Mesodermal cell (in vitro differentiated cells): ENCODE results near the gene F8.

ENCODE experiments used
- H3K27ac ChIP-seq: 2 replicates; pipeline ENCODE4 v1.7.0; 2013; ENCODE audit warnings: mild to moderate bottlenecking, low read depth, low read length, moderate library complexity; ENCODE audit not compliant: severe bottlenecking
- H3K36me3 ChIP-seq: 2 replicates; pipeline ENCODE4 v1.7.1; 2013; ENCODE audit warnings: mild to moderate bottlenecking, low read length, moderate library complexity; ENCODE audit not compliant: control insufficient read depth, insufficient read depth
- H3K4me1 ChIP-seq: one replicate; pipeline ENCODE4 v1.7.1; 2013; ENCODE audit warnings: mild to moderate bottlenecking, low read length; ENCODE audit not compliant: insufficient read depth, control insufficient read depth, poor library complexity, severe bottlenecking
- H3K4me3 ChIP-seq: 2 replicates; pipeline ENCODE4 v1.7.0; 2013; ENCODE audit warnings: low read length, control low read depth, mild to moderate bottlenecking; ENCODE audit not compliant: insufficient read depth, poor library complexity, severe bottlenecking; ENCODE audit errors: extremely low read depth
- H3K9me3 ChIP-seq: 2 replicates; pipeline ENCODE4 v1.7.1; 2013; ENCODE audit warnings: mild to moderate bottlenecking, low read length, moderate library complexity; ENCODE audit not compliant: control insufficient read depth
- WGBS, 2 experiments: methylation state at CpG; one replicate each; pipeline ENCODE4 v1.1.5; 2013; ENCODE audit warnings: missing lambda C conversion rate in 2 of 2; ENCODE audit not compliant: insufficient coverage in 2 of 2; 5-methylcytosine and 5-hydroxymethylcytosine counted together

The F8 gene

GRCh38 chrX:154815274-154815818, 207.2 kb downstream of the F8 start:
- Histone ChIP-seq H3K9me3 (no peaks in the 10 kb centered on the region), H3K27ac (no peak overlapping the region), H3K4me1 (no peaks in the 10 kb centered on the region), H3K36me3 (no peaks in the 10 kb centered on the region), H3K4me3 (no peak overlapping the region)
- WGBS, 2 experiments, result no CpG with 5 or more reads among the region's 5 CpGs

- Histone ChIP-seq H3K9me3 (no peaks in the 10 kb centered on the region), H3K4me3 (no peak overlapping the region), H3K27ac (no peak overlapping the region), H3K4me1 (no peaks in the 10 kb centered on the region), H3K36me3 (no peaks in the 10 kb centered on the region)
- no CpG with 5 or more reads among the region's 1 CpG for WGBS, 2 experiments
These were observed 208.7 kb downstream of the F8 start for GRCh38 chrX:154813801-154814200.

- Histone ChIP-seq H3K4me1 (no peaks in the 10 kb centered on the region), H3K36me3 (no peaks in the 10 kb centered on the region), H3K4me3 (no peak overlapping the region), H3K9me3 (peaks cover under 1% of the 10 kb centered on the region), H3K27ac (no peak overlapping the region)
- WGBS, 2 experiments, result no CpG with 5 or more reads among the region's 2 CpGs
These were observed 210.0 kb downstream of the F8 start for GRCh38 chrX:154812341-154813101.

DNA sequence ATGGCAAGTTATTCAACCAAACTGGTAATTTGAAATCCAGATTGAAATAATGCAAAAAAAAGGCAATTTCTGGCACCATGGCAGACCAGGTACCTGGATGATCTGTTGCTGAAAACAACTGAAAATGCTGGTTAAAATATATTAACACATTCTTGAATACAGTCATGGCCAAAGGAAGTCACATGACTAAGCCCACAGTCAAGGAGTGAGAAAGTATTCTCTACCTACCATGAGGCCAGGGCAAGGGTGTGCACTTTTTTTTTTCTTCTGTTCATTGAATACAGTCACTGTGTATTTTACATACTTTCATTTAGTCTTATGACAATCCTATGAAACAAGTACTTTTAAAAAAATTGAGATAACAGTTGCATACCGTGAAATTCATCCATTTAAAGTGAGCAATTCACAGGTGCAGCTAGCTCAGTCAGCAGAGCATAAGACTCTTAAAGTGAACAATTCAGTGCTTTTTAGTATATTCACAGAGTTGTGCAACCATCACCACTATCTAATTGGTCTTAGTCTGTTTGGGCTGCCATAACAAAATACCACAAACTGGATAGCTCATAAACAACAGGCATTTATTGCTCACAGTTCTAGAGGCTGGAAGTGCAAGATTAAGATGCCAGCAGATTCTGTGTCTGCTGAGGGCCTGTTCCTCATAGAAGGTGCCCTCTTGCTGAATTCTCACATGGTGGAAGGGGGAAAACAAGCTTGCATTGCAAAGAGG, 212.4 kb downstream of the F8 start:
- no peaks in the 10 kb centered on the region for H3K36me3 ChIP-seq
- no peak overlapping the region for H3K4me3 ChIP-seq
- H3K4me1 ChIP-seq, result no peaks in the 10 kb centered on the region
- WGBS, 2 experiments, result no CpG with 5 or more reads among the region's 1 CpG
- peaks cover 7% of the 10 kb centered on the region for H3K9me3 ChIP-seq
- H3K27ac ChIP-seq, result no peak overlapping the region

GRCh38 chrX:154806837-154807501, 215.6 kb downstream of the F8 start:
- peaks cover 7% of the 10 kb centered on the region for H3K9me3 ChIP-seq
- no peaks in the 10 kb centered on the region for H3K36me3 ChIP-seq
- H3K4me3 ChIP-seq, result no peak overlapping the region
- no peak overlapping the region for H3K27ac ChIP-seq
- WGBS, 2 experiments, result 89 to 100% methylated on average over 1 to 2 of the region's 5 CpGs
- no peaks in the 10 kb centered on the region for H3K4me1 ChIP-seq

DNA sequence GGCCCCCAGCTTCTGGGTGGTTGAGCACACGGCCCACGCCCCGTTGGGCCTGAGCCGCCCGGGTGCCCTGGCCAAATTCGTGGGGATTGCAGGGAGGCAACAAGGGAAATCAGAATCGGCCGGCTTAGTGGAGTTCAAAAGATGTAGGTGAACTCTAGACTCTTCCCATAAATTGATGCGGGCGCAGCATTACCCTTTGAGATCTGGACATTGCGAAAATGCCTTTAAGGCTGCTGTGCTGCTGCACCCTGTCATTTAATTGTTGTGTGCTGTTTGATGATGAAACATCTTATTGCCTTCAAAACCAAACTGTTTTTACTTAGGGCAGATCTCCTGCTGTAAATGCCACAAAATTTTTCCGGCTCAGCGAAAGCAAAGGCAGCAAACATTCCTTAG, 216.8 kb downstream of the F8 start:
- WGBS, 2 experiments, result 17 to 35% methylated on average over 2 to 4 of the region's 13 CpGs
- peak overlapping the region; percentile 36 for H3K27ac ChIP-seq
- peak overlapping the region; percentile 50 for H3K4me3 ChIP-seq
- H3K4me1 ChIP-seq, result no peaks in the 10 kb centered on the region
- no peaks in the 10 kb centered on the region for H3K36me3 ChIP-seq
- peaks cover 7% of the 10 kb centered on the region for H3K9me3 ChIP-seq

DNA sequence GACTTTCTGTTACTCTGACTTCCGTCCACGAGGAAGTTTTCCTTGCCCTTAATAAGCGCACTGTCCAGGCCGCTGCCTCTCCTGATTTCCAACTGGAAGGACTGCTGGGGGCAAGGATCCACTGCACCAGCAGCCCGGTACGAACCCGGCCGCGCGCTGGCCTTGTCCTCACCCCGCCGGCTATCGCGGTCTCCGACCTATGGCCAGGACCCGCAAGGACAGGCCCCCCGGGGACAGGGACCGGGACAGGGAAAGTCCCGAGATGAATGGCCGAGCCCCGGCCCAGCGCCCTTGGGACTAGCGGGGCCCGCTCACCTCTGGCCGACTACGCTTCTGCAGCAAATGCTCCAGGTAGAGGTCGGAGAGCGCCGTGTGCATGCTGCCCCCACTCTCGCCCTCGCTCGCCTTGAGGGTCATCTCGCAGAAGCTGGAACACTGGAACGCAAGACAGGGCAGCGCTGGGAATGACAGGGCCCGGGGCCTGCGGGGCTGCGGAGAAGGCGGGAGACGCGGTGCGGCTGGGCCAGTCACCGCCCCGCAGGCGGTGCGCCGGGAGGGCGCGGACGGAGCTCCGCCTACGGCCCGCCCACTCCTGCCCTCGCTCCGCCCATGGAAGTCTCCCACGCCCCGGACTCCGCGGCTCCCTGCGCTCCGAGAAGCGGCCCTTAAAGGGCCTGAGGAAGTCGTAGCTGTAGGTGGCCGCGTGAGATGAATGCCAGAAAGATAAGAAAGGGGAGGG, 217.4 kb downstream of the F8 start, which contains the start of gene MPP1:
Gene MPP1 (minus strand): TSS at position 529 of the 739 bp plus-strand sequence. CDS start 112 bp downstream, at position 417.
- Histone ChIP-seq H3K9me3 (peaks cover 7% of the 10 kb centered on the region), H3K27ac (peak within 1 kb of the TSS; percentile 36), H3K36me3 (no peaks in the 10 kb centered on the region), H3K4me1 (peaks cover 5% of the 10 kb centered on the region), H3K4me3 (peak within 1 kb of the TSS; percentile 50)
- 1 to 19% methylated on average over 5 to 30 of the region's 65 CpGs for WGBS, 2 experiments

DNA sequence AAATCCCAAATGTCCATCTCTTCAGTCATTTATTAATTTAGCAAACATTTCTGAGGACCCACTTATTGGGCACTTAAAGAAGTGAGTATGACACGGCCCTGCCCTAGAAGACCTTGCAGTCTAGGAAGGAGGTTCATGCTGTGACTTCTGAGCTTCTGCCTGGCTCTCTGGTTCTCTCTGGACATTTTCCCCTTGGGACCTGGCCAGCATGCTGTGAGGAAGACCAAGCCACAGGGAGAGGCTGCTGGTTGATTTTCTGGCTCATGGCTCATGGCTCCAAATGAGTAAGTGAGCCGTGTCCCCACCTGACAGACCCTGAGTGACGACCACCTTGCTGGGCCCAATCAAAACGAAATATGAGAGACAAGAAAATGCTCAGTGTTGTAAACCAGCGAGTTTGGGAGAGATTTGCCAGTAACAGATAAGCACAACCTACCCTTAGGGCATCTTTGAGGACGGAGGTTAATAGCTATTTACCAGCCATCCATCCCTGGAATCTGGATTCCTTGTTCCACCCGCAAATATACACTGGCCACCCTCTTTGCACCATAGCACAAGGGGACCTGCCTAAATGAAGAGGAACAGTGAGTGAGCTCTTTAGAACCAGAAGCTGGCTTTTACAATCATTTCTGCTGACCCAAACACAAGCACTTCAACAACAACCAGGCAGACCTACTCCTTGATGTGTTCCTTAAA, 218.1 kb downstream of the F8 start:
- Histone ChIP-seq H3K4me3 (peak overlapping the region; percentile 50), H3K9me3 (peaks cover 7% of the 10 kb centered on the region), H3K4me1 (peaks cover 10% of the 10 kb centered on the region), H3K27ac (no peak overlapping the region), H3K36me3 (no peaks in the 10 kb centered on the region)
- WGBS, 2 experiments, result no CpG with 5 or more reads among the region's 7 CpGs

DNA sequence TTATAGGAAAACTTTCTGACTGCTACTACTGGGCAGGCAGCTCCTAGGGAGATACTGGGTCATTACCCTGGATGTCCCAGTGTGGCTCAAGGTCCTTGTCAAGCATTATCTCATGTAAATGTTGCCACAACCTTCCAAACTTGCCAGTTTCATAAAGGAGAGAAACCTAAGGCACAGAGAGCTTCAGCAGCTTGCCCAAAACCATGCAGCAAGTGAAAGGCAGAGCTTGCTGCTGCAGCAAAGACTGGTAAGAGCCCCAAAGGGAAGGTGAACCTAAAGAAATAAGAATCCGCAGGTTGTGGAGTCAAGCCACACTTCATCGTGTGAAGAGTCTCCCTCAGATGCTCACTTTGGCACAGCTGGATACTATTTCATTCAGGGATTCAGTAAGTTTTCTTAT, 219.6 kb downstream of the F8 start:
- 83 to 88% methylated on average over 1 to 2 of the region's 2 CpGs for WGBS, 2 experiments

More for the DNA sequence above, 219.6 kb downstream of the F8 start:
- H3K27ac ChIP-seq, result no peak overlapping the region
- H3K36me3 ChIP-seq, result no peaks in the 10 kb centered on the region
- H3K4me3 ChIP-seq, result no peak overlapping the region
- H3K4me1 ChIP-seq, result peaks cover 15% of the 10 kb centered on the region
- peaks cover 7% of the 10 kb centered on the region for H3K9me3 ChIP-seq
